ENCODE results near the gene SLC25A1. TPM values are rescaled to one million over a fixed set of nuclear protein-coding genes. Genes with fewer than 3 reads are reported as not detected.
A peak's percentile ranks its signal among the peaks of the same experiment; 100 is the strongest.

Gene SLC25A1
- total RNA-seq, 6 experiments from 2014 or later, result 80.2 to 128 (median 114) TPM

GRCh38 chr22:19196841-19197612 lies 18.5 kb upstream of the SLC25A1 start:
- H3K36me3 ChIP-seq, result no peaks in the 10 kb centered on the region
- WGBS (ENCODE audit: insufficient coverage, low coverage, low lambda C conversion rate, missing lambda C conversion rate), result 73% methylated on average over 10 of the region's 11 CpGs
- no peaks in the 10 kb centered on the region for H3K4me1 ChIP-seq
- H3K27me3 ChIP-seq, result no peaks in the 10 kb centered on the region
- no peak for DNase-seq
- H3K4me3 ChIP-seq, result no peak overlapping the region
- intact Hi-C loops (cut with DNase I), result no loop called here
- no peaks in the 10 kb centered on the region for H3K9me3 ChIP-seq
- TF ChIP-seq POLR2A (IDR thresholded peaks at IDR 0.05), result no peak
- no peak for TF ChIP-seq CTCF (IDR thresholded peaks at IDR 0.05)
- ATAC-seq, result no peak
- H3K27ac ChIP-seq, result no peak overlapping the region

- 64% methylated on average over 4 of the region's 23 CpGs for WGBS (ENCODE audit: insufficient coverage, low coverage, low lambda C conversion rate, missing lambda C conversion rate)
- no peak overlapping the region for H3K4me3 ChIP-seq
- DNase-seq (no peak), ATAC-seq (peak in 1 of 4 donors; percentile 18)
- no peak for TF ChIP-seq CTCF (IDR thresholded peaks at IDR 0.05)
- TF ChIP-seq POLR2A (IDR thresholded peaks at IDR 0.05), result no peak
- H3K36me3 ChIP-seq, result no peaks in the 10 kb centered on the region
- intact Hi-C loops (cut with DNase I), result no loop called here
- no peaks in the 10 kb centered on the region for H3K4me1 ChIP-seq
- no peaks in the 10 kb centered on the region for H3K27me3 ChIP-seq
- no peaks in the 10 kb centered on the region for H3K9me3 ChIP-seq
- no peak overlapping the region for H3K27ac ChIP-seq
These were observed 17.5 kb upstream of the SLC25A1 start for GRCh38 chr22:19195796-19196731.

GRCh38 chr22:19194766-19195536 lies 16.4 kb upstream of the SLC25A1 start:
- TF ChIP-seq CTCF (IDR thresholded peaks at IDR 0.05) (no peak), POLR2A (IDR thresholded peaks at IDR 0.05) (no peak)
- intact Hi-C loops (cut with DNase I), result no loop called here
- no peaks in the 10 kb centered on the region for H3K36me3 ChIP-seq
- no peak overlapping the region for H3K4me3 ChIP-seq
- H3K9me3 ChIP-seq, result no peaks in the 10 kb centered on the region
- DNase-seq (no peak), ATAC-seq (no peak)
- H3K27me3 ChIP-seq, result no peaks in the 10 kb centered on the region
- H3K4me1 ChIP-seq, result no peaks in the 10 kb centered on the region
- H3K27ac ChIP-seq, result no peak overlapping the region
- WGBS (ENCODE audit: insufficient coverage, low coverage, low lambda C conversion rate, missing lambda C conversion rate), result 85% methylated on average over 10 of the region's 16 CpGs

- Histone ChIP-seq H3K4me3 (no peak overlapping the region), H3K4me1 (no peaks in the 10 kb centered on the region), H3K27me3 (no peaks in the 10 kb centered on the region), H3K9me3 (no peaks in the 10 kb centered on the region), H3K36me3 (no peaks in the 10 kb centered on the region), H3K27ac (no peak overlapping the region)
- intact Hi-C loops (cut with DNase I), result no loop called here
- DNase-seq (no peak), ATAC-seq (no peak)
- TF ChIP-seq CTCF (IDR thresholded peaks at IDR 0.05) (no peak), POLR2A (IDR thresholded peaks at IDR 0.05) (no peak)
- WGBS (ENCODE audit: insufficient coverage, low coverage, low lambda C conversion rate, missing lambda C conversion rate), result 92% methylated on average over 6 of the region's 6 CpGs
These were observed 15.3 kb upstream of the SLC25A1 start for GRCh38 chr22:19193879-19194278.
